ENCODE data around the gene HIVEP3.

DNA sequence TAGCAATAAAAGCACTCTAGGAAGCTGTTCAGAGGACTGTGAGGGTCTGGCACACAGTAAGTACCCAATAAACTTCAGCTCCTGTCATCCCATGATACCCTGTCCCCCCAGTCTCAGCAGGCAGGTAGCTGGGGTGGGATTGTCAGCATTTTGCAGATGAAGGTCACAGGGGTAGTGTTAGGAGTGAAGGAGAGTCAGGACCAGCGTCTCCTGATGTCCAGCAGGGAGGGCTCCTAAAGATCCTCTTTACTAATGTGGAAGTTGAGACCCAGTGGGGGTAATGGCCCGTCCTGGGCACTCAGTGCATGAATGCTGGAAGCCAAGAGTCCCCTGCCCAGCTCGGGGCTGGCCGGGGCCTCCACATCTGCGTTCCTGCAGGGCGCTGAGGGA is 402.9 kb downstream of the HIVEP3 start:
- no peak for TF ChIP-seq CTCF (IDR thresholded peaks at IDR 0.05)
- no peak for TF ChIP-seq POLR2A (IDR thresholded peaks at IDR 0.05)
- TF ChIP-seq EP300 (IDR thresholded peaks at IDR 0.05): no peak
